WTC11 (cell line): ENCODE data around the gene SRSF4.

Experiments
- ARID4B ChIP-seq: sonication (generic); formaldehyde crosslinking; IDR thresholded peaks from 2 replicates; pipeline ENCODE4 v1.8.0; 2023; ENCODE audit warnings: missing genetic modification reagents, mild to moderate bottlenecking, borderline replicate concordance
- ATF3 ChIP-seq: sonication (generic); formaldehyde crosslinking; conservative IDR thresholded peaks from 2 replicates; pipeline ENCODE4 v1.8.1; 2022; ENCODE audit warnings: mild to moderate bottlenecking, missing genetic modification reagents
- CREB1 ChIP-seq: sonication (generic); formaldehyde crosslinking; IDR thresholded peaks from 2 replicates; pipeline ENCODE4 v1.8.0; 2023; ENCODE audit warnings: mild to moderate bottlenecking, missing genetic modification reagents
- CTCF ChIP-seq: fragments of 200-600 bp; IDR thresholded peaks from 2 replicates; pipeline ENCODE4 v1.8.0; 2022; ENCODE audit warnings: antibody characterized with exemption
- ELF4 ChIP-seq: sonication (generic); formaldehyde crosslinking; IDR thresholded peaks from 2 replicates; pipeline ENCODE4 v1.8.1; 2022; ENCODE audit warnings: low read depth, mild to moderate bottlenecking, moderate library complexity, missing genetic modification reagents
- HMGXB4 ChIP-seq: sonication (generic); formaldehyde crosslinking; IDR thresholded peaks from 2 replicates; pipeline ENCODE4 v1.8.1; 2023; ENCODE audit warnings: mild to moderate bottlenecking, moderate library complexity, missing genetic modification reagents
- SP1 ChIP-seq: sonication (generic); formaldehyde crosslinking; conservative IDR thresholded peaks from 2 replicates; pipeline ENCODE4 v1.8.1; 2022; ENCODE audit warnings: missing genetic modification reagents
- TCF7 ChIP-seq: sonication (generic); formaldehyde crosslinking; IDR thresholded peaks from 2 replicates; pipeline ENCODE4 v1.8.0; 2022; ENCODE audit warnings: mild to moderate bottlenecking, low read depth, missing genetic modification reagents, moderate library complexity
- ZNF121 ChIP-seq: sonication (generic); formaldehyde crosslinking; IDR thresholded peaks from 2 replicates; pipeline ENCODE4 v1.8.0; 2023; ENCODE audit warnings: missing genetic modification reagents

- TF ChIP-seq TCF7 (CRISPR knock-in tag): no peak
- no peak for TF ChIP-seq ELF4 (CRISPR knock-in tag)
- no peak for TF ChIP-seq CREB1 (CRISPR knock-in tag)
- TF ChIP-seq HMGXB4 (CRISPR knock-in tag): no peak
- TF ChIP-seq CTCF: no peak
- TF ChIP-seq ZNF121: no peak
- TF ChIP-seq SP1 (CRISPR knock-in tag): no peak
- TF ChIP-seq ATF3: no peak
- no peak for TF ChIP-seq ARID4B (CRISPR knock-in tag)
These were observed 28.8 kb upstream of the SRSF4 start for GRCh38 chr1:29210278-29211085.
